GM19043 (cell line): ENCODE results near the gene OLFML2A.
"Not testable (repeated sequence)": the region's sequence is repeated elsewhere in the genome, so short reads cannot be mapped to it uniquely, and the experiment has no call there.

Experiments used
- ATAC-seq: cut with Tn5 transposase; IDR thresholded peaks from one replicate; pipeline ENCODE4 v1.9.1; 2021; ENCODE audit warnings: low read depth; ENCODE audit not compliant: unreplicated experiment

Gene OLFML2A

GRCh38 chr9:124818431-124819281, 41.7 kb downstream of the OLFML2A start:
- no peak for ATAC-seq

GRCh38 chr9:124820698-124821623, 44.0 kb downstream of the OLFML2A start:
- ATAC-seq: no peak

- ATAC-seq: no peak
Observed at GRCh38 chr9:124828489-124829333, 51.8 kb downstream of the OLFML2A start.

GRCh38 chr9:124829334-124829669, 52.4 kb downstream of the OLFML2A start:
- no peak for ATAC-seq

DNA sequence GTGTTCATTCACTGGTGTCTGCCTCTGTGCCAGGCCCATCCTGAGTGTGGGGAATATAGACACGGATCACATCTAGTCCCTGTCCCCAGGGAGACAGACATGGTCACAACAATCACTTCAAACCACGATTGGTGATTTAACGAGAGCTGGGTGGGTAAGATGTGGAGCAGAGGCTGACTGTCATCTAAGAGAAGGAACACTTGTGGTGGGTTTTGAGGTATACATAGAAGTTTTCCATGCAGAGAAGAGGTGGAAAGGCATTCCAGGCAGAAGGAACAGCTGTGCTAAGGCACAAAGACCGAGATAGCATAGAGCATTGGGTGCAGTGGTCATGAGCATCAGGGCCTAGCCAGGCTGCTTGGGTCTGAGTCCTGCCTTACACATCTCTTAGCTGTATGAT, 53.7 kb downstream of the OLFML2A start:
- no peak for ATAC-seq

DNA sequence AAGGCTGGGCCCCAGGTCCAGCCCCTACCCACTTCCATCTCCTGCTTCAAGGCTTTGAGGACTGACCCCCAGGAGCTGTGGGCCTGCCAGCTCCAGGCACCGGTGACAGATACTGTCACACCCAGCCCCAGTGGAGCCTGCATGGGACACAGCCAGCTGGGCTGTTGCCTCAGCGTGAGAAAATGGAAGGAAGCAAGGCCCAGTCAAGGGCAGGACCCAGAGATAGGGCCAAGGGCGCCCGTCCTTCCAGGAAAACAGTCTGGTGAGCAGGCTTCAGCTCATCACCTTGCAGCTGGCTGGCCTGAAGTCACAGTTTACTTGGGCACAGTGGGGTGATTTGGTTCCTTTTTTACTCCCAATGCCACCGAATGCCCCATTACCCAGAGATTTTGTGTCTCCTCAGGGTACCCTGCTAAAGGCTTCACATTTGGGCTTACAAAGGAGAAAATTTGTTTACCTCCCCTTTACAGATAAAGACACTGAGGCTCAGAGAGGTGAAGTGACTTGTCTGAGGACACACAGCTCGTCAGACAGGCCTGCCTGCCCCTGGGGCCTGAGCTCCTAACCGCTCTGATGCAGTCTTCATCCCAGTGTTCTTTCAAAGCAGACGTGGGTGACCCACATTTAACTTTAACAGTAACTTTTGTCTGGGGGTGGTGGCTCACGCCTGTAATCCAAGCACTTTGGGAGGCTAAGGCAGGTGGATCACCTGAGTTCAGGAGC, 54.9 kb downstream of the OLFML2A start:
- ATAC-seq: no peak

GRCh38 chr9:124834591-124834990, 57.7 kb downstream of the OLFML2A start:
- no peak for ATAC-seq

GRCh38 chr9:124835026-124835557, 58.2 kb downstream of the OLFML2A start:
- no peak for ATAC-seq

DNA sequence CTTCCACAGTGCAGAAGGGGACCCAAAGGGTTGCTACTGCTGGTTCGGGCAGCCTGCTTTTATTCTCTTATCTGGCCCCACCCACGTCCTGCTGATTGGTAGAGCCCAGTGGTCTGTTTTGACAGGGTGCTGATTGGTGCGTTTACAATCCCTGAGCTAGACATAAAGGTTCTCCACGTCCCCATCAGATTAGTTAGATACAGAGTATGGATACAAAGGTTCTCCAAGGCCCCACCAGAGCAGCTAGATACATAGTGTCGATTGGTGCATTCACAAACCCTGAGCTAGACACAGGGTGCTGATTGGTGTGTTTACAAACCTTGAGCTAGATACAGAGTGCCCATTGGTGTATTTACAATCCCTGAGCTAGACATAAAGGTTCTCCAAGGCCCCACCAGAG, 61.2 kb downstream of the OLFML2A start:
- ATAC-seq: not testable (repeated sequence)

DNA sequence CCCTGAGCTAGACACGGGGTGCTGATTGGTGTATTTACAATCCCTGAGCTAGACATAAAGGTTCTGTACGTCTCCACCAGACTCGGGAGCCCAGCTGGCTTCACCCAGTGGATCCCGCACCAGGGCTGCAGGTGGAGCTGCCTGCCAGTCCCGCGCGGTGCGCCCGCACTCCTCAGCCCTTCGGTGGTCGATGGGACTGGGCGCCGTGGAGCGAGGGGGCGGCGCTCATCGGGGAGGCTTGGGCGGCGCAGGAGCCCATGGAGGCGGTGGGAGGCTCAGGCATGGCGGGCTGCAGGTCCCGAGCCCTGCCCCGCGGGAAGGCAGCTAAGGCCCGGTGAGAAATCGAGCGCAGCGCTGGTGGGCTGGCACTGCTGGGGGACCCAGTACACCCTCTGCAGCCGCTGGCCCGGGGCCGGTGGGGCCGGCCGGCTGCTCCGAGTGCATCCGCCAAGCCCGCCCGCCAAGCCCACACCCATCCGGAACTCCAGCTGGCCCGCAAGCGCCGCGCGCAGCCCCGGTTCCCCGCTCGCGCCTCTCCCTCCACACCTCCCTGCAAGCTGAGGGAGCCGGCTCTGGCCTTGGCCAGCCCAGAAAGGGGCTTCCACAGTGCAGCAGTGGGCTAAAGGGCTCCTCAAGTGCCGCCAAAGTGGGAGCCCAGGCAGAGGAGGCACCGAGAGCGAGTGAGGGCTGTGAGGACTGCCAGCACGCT, 61.8 kb downstream of the OLFML2A start:
- ATAC-seq: not testable (repeated sequence)

DNA sequence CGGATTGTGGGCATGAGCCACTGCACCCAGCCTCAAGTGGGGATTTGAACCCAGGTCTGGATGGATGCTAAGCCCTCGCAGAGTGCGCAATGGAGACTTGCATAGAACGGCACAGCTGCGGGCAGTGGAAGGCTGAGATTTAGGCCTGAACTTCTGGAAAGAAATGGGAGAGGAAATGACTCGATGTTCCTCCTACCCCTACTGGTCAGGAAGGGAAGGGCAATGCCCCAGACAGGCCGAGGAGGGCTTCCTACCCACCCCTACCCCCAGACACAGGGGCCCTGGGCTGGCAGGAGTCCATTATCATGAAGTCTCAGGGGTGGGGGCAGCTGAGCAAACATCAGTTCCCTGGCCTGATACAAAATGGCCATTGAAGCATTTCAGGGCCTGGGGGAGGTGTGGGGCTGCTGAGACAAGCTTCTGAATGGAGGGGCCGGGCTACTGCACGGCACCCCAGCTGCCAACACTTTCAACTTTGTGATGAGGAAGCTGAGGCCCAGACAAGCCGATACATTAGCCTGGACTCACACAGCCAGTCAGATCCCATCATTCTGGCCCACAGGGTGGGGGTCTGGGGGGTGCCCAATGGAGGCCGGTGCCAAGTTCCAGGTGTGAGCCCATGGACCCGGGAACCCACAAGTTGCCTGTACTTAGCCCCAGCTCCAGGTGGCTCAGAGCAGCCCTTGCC, 62.8 kb downstream of the OLFML2A start:
- ATAC-seq: no peak

DNA sequence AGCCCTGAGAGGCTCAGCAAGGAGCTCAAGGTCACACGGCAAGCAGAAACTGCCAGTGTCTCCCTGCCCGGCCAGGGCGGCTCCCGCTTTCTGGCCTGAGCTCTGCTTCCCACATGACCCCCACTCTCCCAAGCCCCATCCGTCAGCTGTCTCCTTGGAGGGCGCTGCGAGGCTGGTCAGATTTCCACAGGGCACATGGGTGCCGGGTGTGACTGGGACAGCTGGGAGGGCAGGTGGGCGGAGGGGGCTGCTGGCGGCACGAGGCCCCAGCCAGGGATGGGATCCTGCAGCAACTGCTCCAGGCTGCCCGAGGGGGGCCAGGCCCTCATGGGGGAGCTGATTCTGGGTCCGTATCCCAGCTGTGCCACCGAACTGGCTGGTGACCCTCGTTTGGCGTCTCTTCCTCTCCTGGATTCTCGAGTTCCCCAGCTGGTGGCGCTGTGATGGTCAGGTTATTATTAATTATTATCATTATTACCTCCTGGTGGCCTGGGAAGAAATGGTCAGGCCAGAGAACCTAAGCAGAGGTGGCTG, 63.4 kb downstream of the OLFML2A start:
- ATAC-seq: no peak

DNA sequence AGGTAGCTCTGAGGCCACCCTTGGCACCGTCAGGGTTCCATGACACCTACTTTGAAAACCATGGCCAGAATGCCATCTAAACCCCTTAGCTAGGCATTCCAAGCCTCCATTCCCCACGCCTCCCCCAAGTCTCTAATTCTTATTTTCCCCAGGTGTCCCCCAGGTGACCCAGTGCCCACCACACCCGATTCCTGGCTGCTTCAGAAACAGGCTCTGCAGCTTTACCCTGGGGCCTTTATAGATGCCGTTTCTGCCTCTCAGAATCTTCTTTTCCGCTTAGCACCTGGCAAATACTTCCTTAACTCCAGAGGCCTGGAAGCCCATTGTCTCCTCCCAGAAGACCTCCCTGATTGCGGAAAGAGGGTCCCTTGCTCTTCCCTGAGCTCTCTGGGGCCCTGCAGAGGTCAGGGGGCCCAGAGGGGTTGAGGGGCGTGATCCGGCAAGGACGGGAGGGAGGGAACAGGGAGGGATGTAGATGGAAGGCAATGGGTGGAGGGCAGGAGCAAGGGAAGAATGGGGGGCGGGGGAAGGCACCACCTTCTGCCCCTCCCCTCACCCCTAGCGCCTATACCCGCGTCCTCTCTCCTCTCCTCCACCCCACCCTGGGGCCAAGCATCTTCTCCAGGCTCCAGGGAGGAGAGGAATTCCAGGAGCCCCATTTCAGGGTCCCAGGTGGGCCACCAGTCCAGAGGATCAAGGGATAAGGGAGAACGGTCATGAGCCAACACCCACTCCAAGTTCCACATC, 64.3 kb downstream of the OLFML2A start:
- ATAC-seq: no peak

- ATAC-seq: no peak
Observed at GRCh38 chr9:124843456-124844034, 66.6 kb downstream of the OLFML2A start.

DNA sequence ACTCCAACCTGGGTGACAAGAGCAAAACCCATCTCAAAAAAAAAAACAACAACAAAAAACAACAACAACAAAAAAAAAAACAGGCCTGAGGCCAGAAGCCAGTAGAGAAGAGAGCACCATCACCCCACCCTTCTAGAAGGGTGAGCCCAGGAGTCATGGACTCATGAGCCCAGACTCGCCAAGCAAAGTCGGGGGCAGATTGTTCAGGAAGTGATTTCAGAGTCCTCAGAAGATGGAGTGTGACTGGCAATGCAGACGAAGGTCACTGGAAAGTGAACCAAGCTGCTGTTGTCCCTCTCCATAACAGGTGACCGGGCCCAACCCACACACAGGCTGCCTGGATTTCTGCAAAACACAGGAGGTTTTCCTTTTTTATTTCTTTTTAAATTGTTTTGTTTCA, 67.4 kb downstream of the OLFML2A start:
- ATAC-seq: no peak

- ATAC-seq: not testable (repeated sequence)
Observed at GRCh38 chr9:124846467-124846866, 69.5 kb downstream of the OLFML2A start.

DNA sequence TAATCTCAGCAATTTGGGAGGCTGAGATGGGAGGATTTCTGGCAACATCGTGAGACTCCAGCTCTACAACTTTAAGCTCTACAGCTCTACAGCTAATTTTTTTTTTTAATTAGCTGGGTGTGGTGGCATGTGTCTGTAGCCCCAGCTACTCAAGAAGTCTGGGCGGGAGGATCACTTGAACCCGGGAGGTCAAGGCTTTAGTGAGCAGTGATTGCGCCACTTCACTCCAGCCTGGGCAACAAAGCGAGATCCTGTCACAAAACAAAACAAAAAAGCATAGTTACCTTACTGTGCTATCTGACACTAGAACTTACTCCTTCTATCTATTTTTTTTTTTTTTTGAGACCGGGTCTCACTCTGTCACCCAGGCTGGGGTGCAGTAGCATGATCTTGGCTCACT, 70.0 kb downstream of the OLFML2A start:
- no peak for ATAC-seq
